DMS 273 treated with DMSO at 0.1 percent for 48 hours (cell line): ENCODE data around the gene ADAMTS3.

ENCODE experiments used
- DNase-seq: peaks from one replicate; lab custom pipeline; 2025; lab: John Stamatoyannopoulos, UW

ADAMTS3 gene

GRCh38 chr4:72568959-72569718, at the start of gene ADAMTS3:
Gene ADAMTS3, minus strand, starts transcription at chr4:72569221. Its CDS starts 459 bp downstream, at chr4:72568762.
- no peak for DNase-seq

- no peak for DNase-seq
Measured at GRCh38 chr4:72613959-72614358, 44.9 kb upstream of the ADAMTS3 start.

- DNase-seq, result no peak
Measured at GRCh38 chr4:72606751-72607150, 37.7 kb upstream of the ADAMTS3 start.

GRCh38 chr4:72604324-72604723, 35.3 kb upstream of the ADAMTS3 start:
- DNase-seq, result no peak

GRCh38 chr4:72602396-72603376, 33.7 kb upstream of the ADAMTS3 start:
- DNase-seq, result no peak

GRCh38 chr4:72591547-72592454, 22.8 kb upstream of the ADAMTS3 start:
- DNase-seq, result no peak

- no peak for DNase-seq
Measured at GRCh38 chr4:72587334-72587733, 18.3 kb upstream of the ADAMTS3 start.

- DNase-seq, result no peak
Measured at GRCh38 chr4:72582853-72583252, 13.8 kb upstream of the ADAMTS3 start.

- no peak for DNase-seq
Measured at GRCh38 chr4:72577211-72577610, 8.2 kb upstream of the ADAMTS3 start.

- DNase-seq, result no peak
Measured at GRCh38 chr4:72571337-72571736, 2.3 kb upstream of the ADAMTS3 start.

GRCh38 chr4:72569719-72570235, 756 bp upstream of the ADAMTS3 start:
- no peak for DNase-seq

GRCh38 chr4:72567821-72568675, 973 bp downstream of the ADAMTS3 start:
- DNase-seq, result no peak

GRCh38 chr4:72567036-72567435, 2.0 kb downstream of the ADAMTS3 start:
- no peak for DNase-seq

GRCh38 chr4:72566464-72566972, 2.5 kb downstream of the ADAMTS3 start:
- DNase-seq, result no peak

GRCh38 chr4:72564789-72565188, 4.2 kb downstream of the ADAMTS3 start:
- DNase-seq, result no peak

GRCh38 chr4:72564184-72564583, 4.8 kb downstream of the ADAMTS3 start:
- DNase-seq, result no peak

GRCh38 chr4:72558655-72559054, 10.4 kb downstream of the ADAMTS3 start:
- DNase-seq, result no peak

GRCh38 chr4:72557021-72557420, 12.0 kb downstream of the ADAMTS3 start:
- DNase-seq, result no peak

GRCh38 chr4:72555377-72555831, 13.6 kb downstream of the ADAMTS3 start:
- no peak for DNase-seq
